ENCODE results near the gene C1QL1.

C1QL1 gene

GRCh38 chr17:44930667-44931066, 37.4 kb downstream of the C1QL1 start:
- DNase-seq (ENCODE audit: low read depth): no peak

GRCh38 chr17:44928950-44929720, 39.0 kb downstream of the C1QL1 start:
- no peak for DNase-seq (ENCODE audit: low read depth)

GRCh38 chr17:44928136-44928535, 40.0 kb downstream of the C1QL1 start:
- no peak for DNase-seq (ENCODE audit: low read depth)

- DNase-seq (ENCODE audit: low read depth): no peak
Measured at GRCh38 chr17:44927696-44928095, 40.4 kb downstream of the C1QL1 start.

- no peak for DNase-seq (ENCODE audit: low read depth)
Measured at GRCh38 chr17:44926821-44927525, 41.1 kb downstream of the C1QL1 start.

GRCh38 chr17:44925731-44926697, 42.1 kb downstream of the C1QL1 start:
- DNase-seq (ENCODE audit: low read depth): no peak

- DNase-seq (ENCODE audit: low read depth): no peak
Measured at GRCh38 chr17:44924107-44924544, 44.0 kb downstream of the C1QL1 start.

GRCh38 chr17:44922746-44923470, 45.2 kb downstream of the C1QL1 start:
- no peak for DNase-seq (ENCODE audit: low read depth)

- DNase-seq (ENCODE audit: low read depth): no peak
Measured at GRCh38 chr17:44922136-44922535, 46.0 kb downstream of the C1QL1 start.

- no peak for DNase-seq (ENCODE audit: low read depth)
Measured at GRCh38 chr17:44921122-44921882, 46.8 kb downstream of the C1QL1 start.

GRCh38 chr17:44920565-44920940, 47.5 kb downstream of the C1QL1 start:
- no peak for DNase-seq (ENCODE audit: low read depth)

GRCh38 chr17:44919885-44920564, 48.1 kb downstream of the C1QL1 start:
- DNase-seq (ENCODE audit: low read depth): no peak

GRCh38 chr17:44919411-44919810, 48.7 kb downstream of the C1QL1 start:
- no peak for DNase-seq (ENCODE audit: low read depth)

GRCh38 chr17:44918006-44918405, 50.1 kb downstream of the C1QL1 start:
- DNase-seq (ENCODE audit: low read depth): no peak

- DNase-seq (ENCODE audit: low read depth): no peak
Measured at GRCh38 chr17:44917456-44917855, 50.6 kb downstream of the C1QL1 start.

- DNase-seq (ENCODE audit: low read depth): no peak
Measured at GRCh38 chr17:44916781-44917241, 51.3 kb downstream of the C1QL1 start.

- no peak for DNase-seq (ENCODE audit: low read depth)
Measured at GRCh38 chr17:44915862-44916780, 52.0 kb downstream of the C1QL1 start.

GRCh38 chr17:44915321-44915726, 52.8 kb downstream of the C1QL1 start, which contains the start of gene GFAP:
TSS of gene GFAP (minus strand) at chr17:44915500. CDS start at chr17:44915486, 14 bp downstream.
- no peak for DNase-seq (ENCODE audit: low read depth)

- DNase-seq (ENCODE audit: low read depth): no peak
Measured at GRCh38 chr17:44914698-44915271, 53.3 kb downstream of the C1QL1 start.
